Activated CD4-positive, alpha-beta T cell treated with anti-CD3 and anti-CD28 coated beads, Interleukin-2, Interleukin-6, amounts not matched to agents 100 ng/mL and 50 ng/mL, durations not matched to agents 16 hours and 8 hours (primary cell): ENCODE data around the gene AKAP9.
A peak's percentile ranks its signal among the peaks of the same experiment; 100 is the strongest.
"Not testable (repeated sequence)": the region's sequence is repeated elsewhere in the genome, so short reads cannot be mapped to it uniquely, and the experiment has no call there.

Experiments
- DNase-seq: peaks from one replicate; pipeline ENCODE4 v3.0.0-alpha.2; 2020

The AKAP9 gene

GRCh38 chr7:91946549-91946948, 5.9 kb downstream of the AKAP9 start:
- DNase-seq: no peak

GRCh38 chr7:91947948-91948347, 7.3 kb downstream of the AKAP9 start:
- no peak for DNase-seq

GRCh38 chr7:91949221-91950009, 8.8 kb downstream of the AKAP9 start:
- DNase-seq: peak; percentile 23

- DNase-seq: no peak
Measured at GRCh38 chr7:91953618-91954017, 13.0 kb downstream of the AKAP9 start.

- not testable (repeated sequence) for DNase-seq
Measured at GRCh38 chr7:91956464-91956863, 15.8 kb downstream of the AKAP9 start.

DNA sequence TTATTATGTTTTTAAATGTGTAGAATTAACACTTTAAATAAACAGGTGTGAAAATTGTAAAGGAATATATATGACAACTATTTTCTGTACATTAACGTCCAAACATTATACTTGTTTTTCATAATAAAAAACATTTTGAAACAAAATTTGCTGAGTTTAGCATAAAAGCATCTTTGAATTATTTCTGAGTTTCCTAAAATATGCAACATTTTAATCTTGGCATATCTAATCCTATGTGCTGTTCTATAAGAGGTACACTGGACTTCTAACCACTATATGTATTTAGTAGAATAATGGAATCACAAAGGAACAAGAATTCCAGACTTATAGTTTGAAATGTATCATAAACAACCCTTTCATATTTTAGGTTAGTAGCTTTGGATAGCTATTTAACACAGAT, 16.6 kb downstream of the AKAP9 start:
- no peak for DNase-seq

- DNase-seq: no peak
Measured at GRCh38 chr7:91957823-91958222, 17.2 kb downstream of the AKAP9 start.

- no peak for DNase-seq
Measured at GRCh38 chr7:91959023-91959422, 18.4 kb downstream of the AKAP9 start.

DNA sequence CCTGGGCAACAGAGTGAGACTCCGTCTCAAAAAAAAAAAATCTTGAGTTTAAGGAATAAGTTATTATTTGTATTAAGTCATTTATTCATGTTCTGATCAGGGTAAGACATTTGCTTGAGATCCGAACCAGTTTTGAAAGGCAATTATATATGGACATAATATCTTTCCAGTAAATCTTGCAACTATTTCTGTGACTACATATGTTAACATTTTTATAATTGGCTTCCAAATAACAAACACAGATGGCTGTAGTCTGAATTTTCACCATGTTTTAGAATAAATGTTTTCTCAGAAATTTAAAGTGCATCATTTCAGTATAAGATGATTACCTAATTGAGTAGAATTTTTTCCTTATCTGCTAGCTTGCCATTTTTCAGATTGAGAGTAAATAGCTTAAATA, 21.2 kb downstream of the AKAP9 start:
- DNase-seq: no peak

GRCh38 chr7:91962419-91962818, 21.8 kb downstream of the AKAP9 start:
- DNase-seq: no peak

GRCh38 chr7:91967513-91967912, 26.9 kb downstream of the AKAP9 start:
- DNase-seq: not testable (repeated sequence)

GRCh38 chr7:91973639-91974038, 33.0 kb downstream of the AKAP9 start:
- no peak for DNase-seq

DNA sequence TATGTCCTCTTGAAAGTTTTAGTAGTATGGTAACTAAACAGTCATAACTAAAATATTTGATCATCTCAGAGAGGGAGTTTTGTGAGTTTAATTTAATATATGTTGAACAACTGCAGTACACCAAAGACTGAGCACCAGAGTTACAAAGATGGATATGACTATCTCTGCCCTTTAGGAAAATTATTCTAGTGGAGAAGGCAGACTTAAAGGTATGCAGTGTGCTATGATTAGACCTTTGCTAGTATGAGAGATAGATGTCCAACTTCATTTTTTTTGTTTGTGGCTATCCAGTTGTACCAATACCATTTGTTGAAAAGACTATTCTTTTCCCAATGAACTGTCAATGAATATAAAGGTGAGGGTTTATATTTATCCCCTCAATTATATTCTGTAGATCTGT, 33.4 kb downstream of the AKAP9 start:
- DNase-seq: no peak

- no peak for DNase-seq
Measured at GRCh38 chr7:91976743-91977142, 36.1 kb downstream of the AKAP9 start.

DNA sequence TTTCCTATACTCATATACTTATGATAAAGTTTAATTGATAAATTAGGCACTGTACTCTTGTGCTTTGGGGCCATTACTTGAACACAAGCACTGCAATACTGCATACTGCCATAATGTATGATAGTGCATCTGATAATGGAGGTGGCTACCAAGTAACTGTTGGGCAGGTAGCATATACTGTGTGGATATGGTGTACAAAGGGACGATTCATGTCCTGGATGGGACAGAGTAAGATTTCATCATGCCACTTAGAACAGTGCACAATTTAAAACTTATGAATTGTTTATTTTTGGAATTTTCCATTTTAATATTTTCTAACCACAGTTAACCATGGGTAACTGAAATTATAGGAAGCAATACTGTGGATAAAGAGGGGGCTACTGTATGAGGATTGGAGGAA, 38.9 kb downstream of the AKAP9 start:
- DNase-seq: no peak

DNA sequence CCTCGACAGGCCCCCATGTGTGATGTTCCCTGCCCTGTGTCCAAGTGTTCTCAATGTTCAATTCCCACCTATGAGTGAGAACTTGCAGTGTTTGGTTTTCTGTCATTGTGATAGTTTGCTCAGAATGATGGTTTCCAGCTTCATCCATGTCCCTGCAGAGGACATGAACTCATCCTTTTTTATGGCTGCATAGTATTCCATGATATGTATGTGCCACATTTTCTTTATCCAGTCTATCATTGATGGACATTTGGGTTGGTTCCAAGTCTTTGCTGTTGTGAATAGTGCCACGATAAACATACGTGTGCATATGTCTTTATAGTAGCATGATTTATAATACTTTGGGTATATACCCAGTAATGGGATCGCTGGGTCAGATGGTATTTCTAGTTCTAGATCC, 41.7 kb downstream of the AKAP9 start:
- not testable (repeated sequence) for DNase-seq

DNA sequence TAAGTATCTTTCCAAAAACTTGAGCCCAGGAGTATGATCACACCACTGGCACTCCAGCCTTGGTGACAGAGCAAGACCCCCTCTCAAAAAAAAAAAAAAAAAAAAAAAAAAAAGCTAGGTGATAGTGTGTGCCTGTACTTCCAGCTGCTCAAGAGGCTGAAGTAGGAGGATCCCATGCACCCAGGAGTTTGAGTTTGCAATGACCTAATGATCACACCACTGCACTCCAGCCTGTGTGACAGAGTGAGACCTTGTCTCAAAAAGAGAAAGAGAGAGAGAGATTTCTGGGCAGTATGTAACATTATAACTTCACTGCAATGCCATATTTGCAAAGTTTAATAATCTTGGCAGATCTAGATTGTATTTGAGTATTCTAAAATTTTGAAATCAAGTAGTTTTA, 47.6 kb downstream of the AKAP9 start:
- no peak for DNase-seq

DNA sequence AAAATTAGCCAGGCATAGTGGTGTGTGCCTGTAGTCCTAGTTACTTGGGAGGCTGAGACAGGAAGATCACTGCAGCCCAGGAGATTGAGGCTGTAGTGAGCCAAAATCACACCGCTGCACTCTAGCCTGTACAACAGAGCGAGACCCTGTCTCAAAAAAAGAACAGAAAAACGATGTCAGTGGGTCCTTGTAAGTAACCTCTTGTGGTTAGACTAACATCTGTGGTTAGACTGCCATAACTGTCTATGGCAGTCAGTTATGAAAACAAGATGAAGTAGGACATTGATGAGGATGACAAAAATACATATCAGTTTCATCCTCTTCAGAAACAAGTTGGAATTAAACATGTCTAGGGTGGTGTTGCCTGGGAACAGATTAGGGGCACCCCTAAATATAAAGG, 53.3 kb downstream of the AKAP9 start:
- DNase-seq: no peak

DNA sequence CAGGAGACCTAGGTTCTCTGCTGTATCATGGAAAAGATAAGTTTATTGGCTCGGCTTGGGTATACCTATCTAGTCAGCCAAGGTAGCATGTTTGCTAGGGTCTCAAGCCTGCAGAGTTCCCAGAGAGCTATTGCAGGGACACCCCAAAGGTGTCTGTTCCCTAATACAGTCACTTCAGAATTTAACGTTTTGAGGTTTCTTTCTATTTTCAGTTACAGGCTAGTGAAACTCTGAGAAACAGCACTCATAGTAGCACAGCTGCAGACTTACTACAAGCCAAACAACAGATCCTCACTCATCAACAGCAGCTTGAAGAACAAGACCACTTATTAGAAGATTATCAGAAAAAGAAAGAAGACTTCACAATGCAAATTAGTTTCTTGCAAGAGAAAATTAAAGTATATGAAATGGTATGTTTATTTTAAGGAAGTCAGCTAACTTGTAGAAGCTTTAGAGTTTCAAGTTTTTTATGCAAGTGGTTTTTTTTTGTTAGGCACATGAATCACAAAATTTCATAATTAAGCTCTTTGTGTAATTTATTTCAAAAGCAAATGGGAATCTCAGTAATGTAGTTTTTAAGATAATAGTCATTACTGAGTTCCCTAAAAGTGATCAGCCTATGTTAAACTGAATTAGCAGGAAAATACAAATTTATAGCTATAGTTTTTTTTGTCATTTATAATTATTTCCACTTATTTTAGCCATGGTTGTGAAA, 54.9 kb downstream of the AKAP9 start:
- no peak for DNase-seq

DNA sequence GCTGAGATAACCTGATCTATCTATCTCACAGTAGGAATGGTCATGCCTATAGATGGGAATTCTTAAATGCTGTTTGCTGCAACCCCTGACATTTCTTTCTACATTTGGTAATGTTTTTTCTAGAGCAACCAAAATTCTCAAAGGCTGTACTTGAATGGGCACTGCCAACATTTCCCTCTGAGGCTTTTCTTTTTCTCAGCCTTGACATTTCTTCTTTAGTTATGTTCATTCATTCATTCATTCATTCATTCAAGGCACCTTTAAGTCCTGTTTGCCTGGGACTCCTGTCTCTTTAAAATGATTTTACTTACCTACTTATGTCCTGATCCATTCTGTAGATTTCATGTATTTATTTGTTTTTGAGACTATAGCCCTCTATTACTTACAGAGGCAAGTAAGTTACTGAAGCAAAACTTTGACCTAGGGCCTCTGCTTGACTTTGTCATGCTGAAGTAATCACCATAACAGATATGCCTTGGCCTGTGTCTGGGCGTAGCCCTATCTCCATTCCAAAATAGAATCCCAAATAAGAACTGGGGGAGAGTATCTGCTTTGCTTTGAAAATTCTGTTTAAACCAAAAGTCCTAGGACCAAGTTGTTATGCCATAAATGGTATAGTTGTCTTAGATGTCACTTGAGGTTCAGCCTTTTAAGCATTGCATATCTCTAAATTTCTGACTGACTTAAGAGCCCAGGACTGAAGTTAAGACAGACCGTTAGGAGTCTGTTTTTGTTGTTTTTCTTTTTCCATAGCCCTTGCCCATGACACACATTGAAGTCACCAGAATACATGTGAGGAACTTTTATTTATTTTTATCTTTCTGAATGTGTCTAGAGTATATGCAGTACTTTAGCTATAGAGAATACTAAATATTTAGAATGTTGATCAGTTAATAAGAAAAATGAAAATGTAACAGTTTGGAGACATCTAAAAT, 59.2 kb downstream of the AKAP9 start:
- no peak for DNase-seq

- no peak for DNase-seq
Measured at GRCh38 chr7:92002720-92003119, 62.1 kb downstream of the AKAP9 start.

DNA sequence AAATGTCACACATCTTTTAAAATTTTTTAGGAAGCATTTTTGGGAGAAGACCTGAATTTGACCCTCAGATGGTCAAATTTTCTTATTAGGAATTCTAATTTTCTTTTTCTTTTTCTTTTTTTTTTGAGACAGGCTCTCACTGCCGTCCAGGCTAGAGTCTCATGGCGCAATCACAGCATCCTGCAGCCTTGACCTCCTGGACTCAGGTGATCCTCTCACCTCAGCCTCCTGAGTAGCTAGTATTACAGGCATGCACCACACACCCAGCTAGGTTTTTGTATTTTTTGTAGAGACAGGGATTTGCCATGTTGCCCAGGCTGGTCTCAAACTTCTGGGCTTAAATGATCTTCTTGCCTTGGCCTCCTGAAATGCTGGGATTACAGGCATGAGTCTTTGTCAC, 65.4 kb downstream of the AKAP9 start:
- no peak for DNase-seq

- DNase-seq: no peak
Measured at GRCh38 chr7:92010215-92010614, 69.6 kb downstream of the AKAP9 start.
